Measurements from ENCODE around the gene RAD51B. TPM values are rescaled to one million over a fixed set of nuclear protein-coding genes. Genes with fewer than 3 reads are reported as not detected.

The RAD51B gene
- total RNA-seq, 1 experiment from 2014 or later: 10.8 TPM

- ATAC-seq (no peak), DNase-seq (no peak)
- Histone ChIP-seq H4K20me1 (ENCODE audit: low read length) (no peaks in the 10 kb centered on the region), H3K27me3 (ENCODE audit: low read length) (no peaks in the 10 kb centered on the region), H3K79me2 (ENCODE audit: low read length) (no peaks in the 10 kb centered on the region), H3F3A (ENCODE audit: low read length, unreplicated experiment) (peaks cover 12% of the 10 kb centered on the region), H3K4me3 (ENCODE audit: low read length) (no peak overlapping the region), H3K27ac (ENCODE audit: low read length) (peak overlapping the region; percentile 83), H3K9me2 (replicated peaks; ENCODE audit: low read length) (no peaks in the 10 kb centered on the region), H3K9ac (ENCODE audit: low read length) (peak overlapping the region; percentile 50), H2AFZ (ENCODE audit: low read length) (no peak overlapping the region), H3K4me1 (ENCODE audit: insufficient read depth, low read length) (peaks cover 37% of the 10 kb centered on the region), H3K36me3 (ENCODE audit: low read depth, low read length) (no peaks in the 10 kb centered on the region), H3K4me2 (ENCODE audit: low read length) (no peak overlapping the region), H3K9me3 (ENCODE audit: low read length) (no peaks in the 10 kb centered on the region)
- ChIA-PET CTCF (no interaction called here), POLR2A (ENCODE audit: unreplicated experiment) (no interaction called here)
- BruUV-seq (replicated peaks): no TSS peak
- intact Hi-C loops (cut with micrococcal nuclease): no loop called here
- TF ChIP-seq CTCF (conservative IDR thresholded peaks at IDR 0.05; ENCODE audit: low read depth, low read length) (no peak; the same call in 1 of the 2 replicates), EZH2 (IDR thresholded peaks at IDR 0.05; ENCODE audit: low read length, unreplicated experiment) (no peak), EZH2phosphoT487 (IDR thresholded peaks at IDR 0.05; ENCODE audit: borderline replicate concordance, low read length) (no peak)
These were observed 956.1 kb downstream of the RAD51B start for GRCh38 chr14:68775614-68776126.

DNA sequence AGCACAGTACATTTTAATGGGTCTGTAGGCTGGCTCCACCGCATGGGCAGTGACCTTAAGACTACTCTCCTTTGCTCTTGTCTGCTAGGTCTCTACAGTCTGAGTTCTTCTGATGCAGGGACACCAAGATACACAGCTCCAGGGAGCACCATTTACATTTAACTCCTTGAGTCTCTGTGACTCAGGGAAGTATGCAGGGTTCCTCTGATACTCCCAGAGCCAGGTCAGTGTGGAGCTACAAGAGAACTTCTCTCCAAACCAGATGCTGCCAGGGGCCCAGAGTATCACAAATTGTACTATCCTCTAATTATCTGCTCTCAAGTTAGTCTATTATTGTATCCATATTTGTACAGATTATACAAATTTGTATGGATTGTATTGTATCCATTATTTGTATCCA, 958.1 kb downstream of the RAD51B start:
- no TSS peak for BruUV-seq (replicated peaks)
- H3K27ac ChIP-seq (ENCODE audit: low read length): no peak overlapping the region
- no peaks in the 10 kb centered on the region for H3K36me3 ChIP-seq (ENCODE audit: low read depth, low read length)
- no peaks in the 10 kb centered on the region for H3K79me2 ChIP-seq (ENCODE audit: low read length)
- peaks cover 12% of the 10 kb centered on the region for H3F3A ChIP-seq (ENCODE audit: low read length, unreplicated experiment)
- H3K9me2 ChIP-seq (replicated peaks; ENCODE audit: low read length): no peaks in the 10 kb centered on the region
- TF ChIP-seq EZH2 (IDR thresholded peaks at IDR 0.05; ENCODE audit: low read length, unreplicated experiment): no peak
- TF ChIP-seq CTCF (conservative IDR thresholded peaks at IDR 0.05; ENCODE audit: low read depth, low read length): no peak
- no peak for TF ChIP-seq EZH2phosphoT487 (IDR thresholded peaks at IDR 0.05; ENCODE audit: borderline replicate concordance, low read length)
- no peak for ATAC-seq
- CTCF ChIA-PET: no interaction called here
- no peaks in the 10 kb centered on the region for H4K20me1 ChIP-seq (ENCODE audit: low read length)
- H3K4me1 ChIP-seq (ENCODE audit: insufficient read depth, low read length): peaks cover 53% of the 10 kb centered on the region
- H3K27me3 ChIP-seq (ENCODE audit: low read length): no peaks in the 10 kb centered on the region
- no peak overlapping the region for H3K4me3 ChIP-seq (ENCODE audit: low read length)
- intact Hi-C loops (cut with micrococcal nuclease): no loop called here
- POLR2A ChIA-PET (ENCODE audit: unreplicated experiment): no interaction called here
- H3K4me2 ChIP-seq (ENCODE audit: low read length): no peak overlapping the region
- H3K9ac ChIP-seq (ENCODE audit: low read length): no peak overlapping the region
- no peak for DNase-seq
- H2AFZ ChIP-seq (ENCODE audit: low read length): no peak overlapping the region
- H3K9me3 ChIP-seq (ENCODE audit: low read length): no peaks in the 10 kb centered on the region

Other genes with a start within 250 kb of the RAD51B start
- 63.8 and 66.4 TPM in 2 replicates for gene PIGH, start 219.5 kb upstream of the RAD51B start, total RNA-seq (2014; rRNA removed)
- gene ARG2, start 199.9 kb upstream of the RAD51B start, total RNA-seq (2014; rRNA removed): 1.1 and 1.7 TPM in 2 replicates
- gene VTI1B, start 145.1 kb upstream of the RAD51B start, total RNA-seq (2014; rRNA removed): 72.6 and 93.8 TPM in 2 replicates
- gene RDH11, start 124.0 kb upstream of the RAD51B start, total RNA-seq (2014; rRNA removed): 103 and 125 TPM in 2 replicates
- not detected in 2 replicates for gene RDH12, start 117.9 kb upstream of the RAD51B start, total RNA-seq (2014; rRNA removed)
- 20.0 and 21.1 TPM in 2 replicates for gene ZFYVE26, start 3.2 kb upstream of the RAD51B start, total RNA-seq (2014; rRNA removed)

Data from PC-3 (cell line).